Dermis lymphatic vessel endothelial cell (primary cell): Measurements from ENCODE around the gene P2RY11. TPM values are rescaled to one million over a fixed set of nuclear protein-coding genes. Genes with fewer than 3 reads are reported as not detected.

Source experiments
- total RNA-seq: library from RNA; depleted of rRNA; stranded (reverse); fragments of >200 nt; gene quantifications from 2 replicates; pipeline ENCODE4 v1.2.1, GENCODE V29; 2014

The P2RY11 gene
- 1.5 and 2.7 TPM in 2 replicates for total RNA-seq

GRCh38 chr19:10111405-10111811, at the start of gene P2RY11:
Gene P2RY11 (plus strand): TSS chr19:10111693. CDS start chr19:10111722, 29 bp downstream.

GRCh38 chr19:10085641-10086590, 25.6 kb upstream of the P2RY11 start, which contains the start of gene SHFL:
Gene SHFL (plus strand): TSS chr19:10086317. CDS start chr19:10086428, 111 bp downstream.

GRCh38 chr19:10106100-10106936, 5.2 kb upstream of the P2RY11 start, which contains the start of gene PPAN:
Gene PPAN (plus strand): TSS chr19:10106362. CDS start chr19:10106395, 33 bp downstream.

Other genes with a start within 250 kb of the P2RY11 start
- 0.34 and 0.98 TPM in 2 replicates for gene OLFM2, start 175.2 kb upstream of the P2RY11 start, total RNA-seq
- 0.26 and 2.6 TPM in 2 replicates for gene COL5A3, start 101.2 kb upstream of the P2RY11 start, total RNA-seq
- not detected in 2 replicates for gene RDH8, start 98.2 kb upstream of the P2RY11 start, total RNA-seq
- 17.7 and 24.2 TPM in 2 replicates for gene SHFL, start 25.4 kb upstream of the P2RY11 start, total RNA-seq
- gene ANGPTL6, start 9.0 kb upstream of the P2RY11 start, total RNA-seq: 0.22 and 0.26 TPM in 2 replicates
- gene PPAN, start 5.3 kb upstream of the P2RY11 start, total RNA-seq: 15.6 and 22.8 TPM in 2 replicates
- gene EIF3G, start 8.2 kb downstream of the P2RY11 start, total RNA-seq: 296 and 323 TPM in 2 replicates
- gene DNMT1, start 83.3 kb downstream of the P2RY11 start, total RNA-seq: 12.1 and 14.4 TPM in 2 replicates
- gene S1PR2, start 119.6 kb downstream of the P2RY11 start, total RNA-seq: 0.43 and 0.54 TPM in 2 replicates
- gene MRPL4, start 140.5 kb downstream of the P2RY11 start, total RNA-seq: 10.3 and 13.6 TPM in 2 replicates
- gene ICAM1, start 159.4 kb downstream of the P2RY11 start, total RNA-seq: 2.1 and 4.4 TPM in 2 replicates
- under 0.01 and 0.11 TPM in 2 replicates for gene ICAM4, start 175.3 kb downstream of the P2RY11 start, total RNA-seq
- under 0.01 TPM in 1 of 2 replicates, not detected in the other for gene ICAM5, start 178.3 kb downstream of the P2RY11 start, total RNA-seq
- 0.11 and 0.26 TPM in 2 replicates for gene ZGLP1, start 198.1 kb downstream of the P2RY11 start, total RNA-seq
- gene FDX2, start 204.3 kb downstream of the P2RY11 start, total RNA-seq: 16.0 and 16.9 TPM in 2 replicates
- 4.8 and 6.1 TPM in 2 replicates for gene RAVER1, start 221.8 kb downstream of the P2RY11 start, total RNA-seq
- gene ICAM3, start 227.9 kb downstream of the P2RY11 start, total RNA-seq: 8.2 and 8.4 TPM in 2 replicates